HG03175 (cell line): Measurements from ENCODE around the gene EXOC6B.
"Not testable (repeated sequence)": the region's sequence is repeated elsewhere in the genome, so short reads cannot be mapped to it uniquely, and the experiment has no call there.

Experiments
- ATAC-seq: cut with Tn5 transposase; IDR thresholded peaks from one replicate; pipeline ENCODE4 v1.9.1; 2021; ENCODE audit warnings: mild to moderate bottlenecking, moderate library complexity; ENCODE audit not compliant: unreplicated experiment

The EXOC6B gene

DNA sequence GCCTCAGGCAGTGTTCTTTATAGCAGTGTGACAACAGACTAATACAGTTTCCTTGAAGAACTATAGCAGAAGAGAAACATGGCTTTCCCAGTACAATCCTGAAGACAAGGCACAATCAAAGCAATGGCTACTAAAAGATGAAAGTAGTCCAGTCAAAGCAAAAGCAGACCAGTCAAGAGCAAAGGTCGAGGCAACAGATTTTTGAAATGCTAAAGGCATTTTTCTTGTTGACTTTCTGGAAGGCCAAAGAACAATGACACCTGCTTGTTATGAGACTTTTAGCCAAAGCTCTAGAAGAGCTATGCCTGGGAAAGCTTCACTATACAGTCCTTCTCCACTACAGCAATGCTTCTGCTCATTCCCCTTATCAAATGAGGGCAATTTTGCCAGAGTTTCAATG is 269.9 kb downstream of the EXOC6B start:
- ATAC-seq: no peak

DNA sequence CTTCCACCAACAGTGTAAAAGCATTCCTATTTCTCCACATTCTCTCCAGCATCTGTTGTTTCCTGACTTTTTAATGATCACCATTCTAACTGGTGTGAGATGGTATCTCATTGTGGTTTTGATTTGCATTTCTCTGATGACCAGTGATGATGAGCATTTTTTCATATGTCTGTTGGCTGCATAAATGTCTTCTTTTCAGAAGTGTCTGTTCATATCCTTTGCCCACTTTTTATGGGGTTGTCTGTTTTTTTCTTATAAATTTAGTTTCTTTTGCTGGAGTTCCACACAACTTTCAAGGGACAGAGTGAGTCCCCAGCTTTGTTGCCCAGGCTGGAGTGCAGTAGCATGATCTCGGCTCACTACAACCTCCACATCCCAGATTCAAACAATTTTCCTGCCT is 270.5 kb downstream of the EXOC6B start:
- ATAC-seq: not testable (repeated sequence)

GRCh38 chr2:72554910-72555309 is 270.9 kb downstream of the EXOC6B start:
- ATAC-seq: not testable (repeated sequence)

DNA sequence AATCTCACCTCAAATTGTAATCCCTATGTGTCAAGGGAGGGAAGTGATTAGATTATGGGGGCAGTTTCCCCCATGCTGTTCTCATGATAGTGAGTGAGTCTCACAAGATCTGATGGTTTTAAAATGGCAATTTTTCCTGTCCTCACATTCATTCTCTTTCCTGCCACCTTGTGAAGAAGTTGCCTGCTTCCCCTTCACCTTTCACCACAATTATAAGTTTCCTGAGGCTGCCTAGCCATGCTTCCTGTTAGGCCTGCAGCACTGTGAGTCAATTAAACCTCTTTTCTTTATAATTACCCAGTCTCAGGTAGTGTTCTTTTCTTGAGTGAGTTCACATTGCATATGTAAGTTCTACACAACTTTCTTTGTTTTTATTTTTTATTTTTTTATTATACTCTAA is 271.5 kb downstream of the EXOC6B start:
- no peak for ATAC-seq

DNA sequence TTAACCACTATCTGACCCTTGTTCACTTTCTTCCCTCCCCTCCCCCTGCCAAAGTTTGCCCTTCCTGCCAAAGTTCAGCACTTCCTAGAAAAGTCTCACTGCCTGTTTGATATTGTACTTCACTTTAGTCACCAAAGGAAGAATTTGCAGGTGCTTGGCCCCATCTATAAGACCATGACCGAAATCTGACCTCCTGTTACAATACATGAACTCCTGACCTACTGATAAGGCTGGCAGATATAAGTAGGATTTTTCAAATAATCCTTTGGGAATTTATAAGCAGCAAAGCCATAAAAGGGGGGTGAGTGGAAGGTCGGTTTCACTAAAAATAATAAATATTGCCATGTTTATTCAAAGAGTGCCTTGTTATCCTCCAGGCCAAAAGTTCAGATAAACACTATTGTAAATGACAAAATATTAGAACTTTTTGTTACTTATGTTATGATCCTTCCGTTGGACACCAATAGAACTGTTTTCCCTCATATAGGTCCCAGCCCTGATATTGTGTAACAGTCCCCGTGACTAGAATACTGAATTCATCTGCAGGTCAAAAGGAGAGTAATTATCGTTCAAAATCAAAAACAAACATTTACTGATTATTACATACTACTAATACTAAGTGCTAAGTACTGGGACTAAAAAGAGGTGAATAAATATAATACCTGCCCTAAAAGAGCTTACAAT is 277.6 kb downstream of the EXOC6B start:
- ATAC-seq: no peak

- ATAC-seq: no peak
Observed at GRCh38 chr2:72545790-72546189, 280.0 kb downstream of the EXOC6B start.

DNA sequence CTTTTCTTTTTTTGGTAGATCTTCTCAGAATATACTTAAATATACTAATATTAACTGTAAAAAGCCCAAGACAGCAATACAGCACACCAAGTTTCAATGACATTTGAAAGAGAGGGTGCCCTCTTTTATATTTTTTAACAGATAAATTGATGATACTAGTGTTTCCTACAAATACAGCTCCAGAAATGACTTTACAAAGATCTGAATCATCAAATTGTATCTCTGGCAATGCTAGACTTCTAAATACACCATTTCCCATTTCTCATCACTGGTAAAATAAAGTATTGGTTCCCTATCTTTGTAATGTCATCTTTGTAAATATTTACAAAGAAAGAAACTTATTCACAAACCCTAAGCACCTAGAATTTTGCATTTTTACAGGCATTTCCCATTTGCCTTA is 281.3 kb downstream of the EXOC6B start:
- no peak for ATAC-seq

DNA sequence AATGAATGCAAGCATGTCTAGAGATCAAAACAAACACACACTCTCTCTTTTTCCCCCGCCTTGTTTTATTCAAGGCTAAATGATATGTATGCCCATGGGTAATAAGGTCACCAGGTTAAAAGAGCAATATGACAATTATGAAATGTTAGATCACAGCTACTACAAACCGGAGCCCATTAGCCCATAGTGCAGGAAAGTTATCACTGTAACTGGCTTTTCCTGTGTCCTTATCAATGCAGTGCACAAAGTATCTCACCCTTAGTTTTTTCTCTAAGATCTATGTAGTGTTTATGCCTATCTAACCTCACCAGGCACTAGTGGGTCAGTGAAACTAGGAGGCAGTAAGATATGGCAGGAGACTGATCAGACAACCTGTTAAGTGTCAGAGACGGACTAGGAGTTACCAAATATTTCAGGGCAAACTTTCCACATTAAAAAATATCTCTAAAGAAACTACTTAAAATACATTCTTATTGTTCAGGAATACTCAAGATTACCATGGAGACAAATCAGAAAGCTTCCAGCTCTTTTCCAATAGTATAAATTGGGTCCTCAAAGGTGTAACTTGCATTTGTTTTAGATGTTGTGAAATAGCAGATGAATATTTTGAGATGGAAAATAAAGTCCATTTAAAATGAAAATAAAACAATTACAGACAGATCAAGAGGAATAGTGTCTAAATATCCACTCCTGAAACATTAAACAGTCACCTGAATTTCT is 282.2 kb downstream of the EXOC6B start:
- no peak for ATAC-seq

GRCh38 chr2:72539071-72539552 is 286.7 kb downstream of the EXOC6B start:
- no peak for ATAC-seq

- no peak for ATAC-seq
Observed at GRCh38 chr2:72538486-72538885, 287.3 kb downstream of the EXOC6B start.

- not testable (repeated sequence) for ATAC-seq
Observed at GRCh38 chr2:72535586-72535985, 290.2 kb downstream of the EXOC6B start.

- ATAC-seq: no peak
Observed at GRCh38 chr2:72533765-72534164, 292.1 kb downstream of the EXOC6B start.

DNA sequence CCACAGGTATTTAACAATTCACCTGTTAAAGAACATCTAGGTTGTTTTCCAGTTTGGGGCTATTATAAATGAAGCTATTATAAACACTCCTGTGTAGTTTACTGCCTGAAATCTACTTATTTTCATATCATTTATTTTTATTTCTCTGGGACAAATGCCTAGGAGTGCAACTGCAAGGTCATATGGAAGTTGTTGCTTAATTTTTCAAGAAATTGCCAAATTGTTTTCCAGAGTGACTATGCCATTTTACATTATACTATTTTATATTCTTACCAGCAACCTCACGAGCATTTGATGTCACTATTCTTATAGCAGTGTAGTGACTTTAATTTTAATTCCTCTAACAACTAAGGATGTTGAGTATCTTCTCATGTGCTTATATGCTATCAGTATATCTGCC is 298.4 kb downstream of the EXOC6B start:
- ATAC-seq: no peak

- ATAC-seq: no peak
Observed at GRCh38 chr2:72526623-72527022, 299.2 kb downstream of the EXOC6B start.

GRCh38 chr2:72524071-72524470 is 301.8 kb downstream of the EXOC6B start:
- no peak for ATAC-seq

GRCh38 chr2:72515696-72516095 is 310.1 kb downstream of the EXOC6B start:
- no peak for ATAC-seq

DNA sequence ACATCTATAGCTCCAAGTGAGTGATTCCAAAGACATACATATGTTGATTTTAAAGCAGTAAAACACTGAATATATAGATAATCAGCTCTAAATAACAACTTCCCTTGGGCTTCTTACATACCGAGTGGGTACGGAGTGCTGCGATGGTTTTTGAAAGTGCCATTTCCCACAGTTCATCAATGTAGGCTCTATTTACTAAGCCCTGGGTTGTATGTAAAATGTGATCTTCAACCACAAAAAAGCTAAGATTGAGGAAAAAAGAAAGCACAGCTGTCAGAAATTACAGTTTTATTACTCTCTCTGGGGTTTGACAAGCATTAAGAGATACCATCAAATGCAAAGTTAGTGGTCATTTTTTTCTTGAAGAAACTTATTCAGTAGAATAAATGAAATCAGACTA is 312.8 kb downstream of the EXOC6B start:
- no peak for ATAC-seq

DNA sequence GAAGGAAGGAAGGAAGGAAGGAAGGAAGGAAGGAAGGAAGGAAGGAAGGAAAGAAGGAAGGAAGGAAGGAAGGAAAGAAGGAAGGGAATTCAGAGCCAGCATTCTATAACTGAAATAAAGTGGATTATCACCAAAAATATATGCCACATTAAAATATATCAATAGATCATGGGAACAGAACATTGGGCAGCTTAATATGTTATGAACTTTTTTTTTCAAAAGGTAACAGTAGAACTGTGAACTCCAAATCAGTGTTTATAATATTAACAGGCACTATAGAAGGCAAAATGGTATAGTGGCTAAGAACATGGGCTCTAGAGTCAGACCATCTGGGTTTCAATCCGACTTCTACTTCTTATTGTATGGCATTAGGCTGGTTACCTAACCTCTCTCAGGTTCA is 313.5 kb downstream of the EXOC6B start:
- no peak for ATAC-seq

DNA sequence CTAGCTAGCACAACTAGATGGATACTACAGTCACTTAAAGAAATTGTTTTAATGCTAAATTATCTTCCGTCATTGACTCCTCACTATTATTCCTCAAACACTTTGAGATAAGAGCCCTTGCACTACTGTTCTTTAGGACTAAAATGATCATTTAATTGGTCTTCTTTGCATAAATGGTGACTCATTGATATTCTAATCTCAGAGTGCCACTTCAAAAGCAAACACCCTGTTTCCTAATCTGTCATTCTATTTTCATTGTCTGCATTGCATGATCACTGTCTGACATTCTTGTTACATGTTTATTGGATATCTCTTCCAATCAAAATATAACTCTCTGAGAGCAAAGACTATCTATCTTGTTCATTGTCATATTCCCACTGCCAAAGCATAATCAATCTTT is 313.9 kb downstream of the EXOC6B start:
- no peak for ATAC-seq

- no peak for ATAC-seq
Observed at GRCh38 chr2:72497763-72498162, 328.1 kb downstream of the EXOC6B start.

GRCh38 chr2:72496479-72496878 is 329.4 kb downstream of the EXOC6B start:
- ATAC-seq: no peak

GRCh38 chr2:72494392-72494791 is 331.4 kb downstream of the EXOC6B start:
- ATAC-seq: no peak
